HEK293T (cell line): ENCODE measurements around the gene TMEM51.

ENCODE experiments used
- CTCF ChIA-PET: fragments of 350-600 bp; formaldehyde crosslinking; extraction: SDS; loops from one replicate; lab custom pipeline; 2021; ENCODE audit warnings: antibody characterized with exemption, inconsistent platforms; lab: Yijun Ruan, JAX
- POLR2A ChIA-PET: fragments of 350-600 bp; formaldehyde crosslinking; extraction: SDS; loops from one replicate; lab custom pipeline; 2020; ENCODE audit warnings: antibody characterized with exemption, inconsistent platforms; lab: Yijun Ruan, JAX
- DNase-seq: peaks from one replicate; pipeline ENCODE4 v3.0.0; 2012; ENCODE audit warnings: mixed read lengths; ENCODE audit errors: extremely low spot score
- ARNT ChIP-seq: fragments of 450-650 bp; IDR thresholded peaks from 2 replicates; pipeline ENCODE4 v1.6.1; 2017; ENCODE audit warnings: mild to moderate bottlenecking
- BHLHE40 ChIP-seq: fragments of 450-650 bp; IDR thresholded peaks from 2 replicates; pipeline ENCODE4 v1.6.1; 2016; ENCODE audit warnings: mild to moderate bottlenecking, moderate library complexity, borderline replicate concordance
- CTBP1 ChIP-seq: fragments of 450-650 bp; IDR thresholded peaks from 2 replicates; pipeline ENCODE4 v1.6.1; 2016; ENCODE audit warnings: borderline replicate concordance
- ELF4 ChIP-seq: fragments of 450-650 bp; IDR thresholded peaks from 2 replicates; pipeline ENCODE4 v1.6.1; 2017; ENCODE audit warnings: antibody characterized with exemption
- FOXA1 ChIP-seq: fragments of 450-650 bp; IDR thresholded peaks from 2 replicates; pipeline ENCODE4 v1.6.1; 2016; ENCODE audit warnings: mild to moderate bottlenecking
- FOXK2 ChIP-seq: fragments of 450-650 bp; IDR thresholded peaks from 2 replicates; pipeline ENCODE4 v1.6.1; 2016; ENCODE audit warnings: mild to moderate bottlenecking
- FOXM1 ChIP-seq: fragments of 450-650 bp; IDR thresholded peaks from 2 replicates; pipeline ENCODE4 v1.6.1; 2017; ENCODE audit warnings: mild to moderate bottlenecking, borderline replicate concordance
- HDGF ChIP-seq: fragments of 450-650 bp; IDR thresholded peaks from 2 replicates; pipeline ENCODE4 v1.6.1; 2017; ENCODE audit warnings: antibody characterized with exemption, borderline replicate concordance
- L3MBTL2 ChIP-seq: fragments of 450-650 bp; conservative IDR thresholded peaks from 2 replicates; pipeline ENCODE4 v1.6.1; 2016; ENCODE audit warnings: mild to moderate bottlenecking
- LEF1 ChIP-seq: fragments of 450-650 bp; IDR thresholded peaks from 2 replicates; pipeline ENCODE4 v1.6.1; 2017; ENCODE audit warnings: mild to moderate bottlenecking, borderline replicate concordance
- NFRKB ChIP-seq: fragments of 450-650 bp; IDR thresholded peaks from 2 replicates; pipeline ENCODE4 v1.6.1; 2016; ENCODE audit warnings: mild to moderate bottlenecking, moderate library complexity
- SP1 ChIP-seq: fragments of 450-650 bp; IDR thresholded peaks from 2 replicates; pipeline ENCODE4 v1.6.1; 2017
- SUZ12 ChIP-seq: fragments of 450-650 bp; IDR thresholded peaks from 2 replicates; pipeline ENCODE4 v1.6.1; 2016; ENCODE audit warnings: mild to moderate bottlenecking
- TARDBP ChIP-seq: fragments of 450-650 bp; IDR thresholded peaks from 2 replicates; pipeline ENCODE4 v1.6.1; 2016
- ZNF384 ChIP-seq: fragments of 450-650 bp; IDR thresholded peaks from 2 replicates; pipeline ENCODE4 v1.6.1; 2016
- TF ChIP-seq, protein P1 (sequence below): fragments of 450-650 bp; IDR thresholded peaks from 2 replicates; pipeline ENCODE4 v1.6.1; 2016

TMEM51 gene

GRCh38 chr1:15145327-15145726, 8.2 kb upstream of the TMEM51 start:
- TF ChIP-seq HDGF (no peak), ZNF384 (no peak)
- ChIA-PET POLR2A (no interaction called here), CTCF (no interaction called here)
- no peak for DNase-seq

DNA sequence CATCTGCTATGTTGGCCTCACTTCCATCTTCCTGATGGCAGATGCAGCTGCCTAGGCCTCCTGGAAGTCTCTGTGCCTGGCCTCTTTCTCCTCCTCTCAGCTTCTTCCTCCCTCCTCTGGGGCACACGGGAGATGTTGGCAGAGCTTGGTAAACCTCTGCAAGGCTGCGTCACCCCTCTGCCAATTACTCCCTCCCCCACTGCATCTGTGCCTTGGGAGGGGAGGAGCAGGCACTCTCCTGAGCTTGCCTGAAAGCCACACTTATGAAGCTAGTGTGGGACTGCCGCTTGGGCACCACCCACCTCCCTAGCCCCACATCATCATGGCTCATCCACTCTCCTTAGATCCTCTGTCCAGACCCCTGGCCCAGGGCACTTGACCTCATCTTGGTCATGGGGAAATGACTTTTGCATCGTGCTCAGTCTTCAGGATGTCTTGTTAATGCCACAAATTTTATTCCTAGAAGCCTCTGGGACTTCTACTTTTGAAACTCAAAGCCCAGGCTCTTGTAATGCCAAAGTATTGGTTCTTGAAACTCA, 7.3 kb upstream of the TMEM51 start:
- no peak for DNase-seq
- no peak for TF ChIP-seq CTBP1
- no peak for TF ChIP-seq HDGF
- no peak for TF ChIP-seq L3MBTL2
- no peak for TF ChIP-seq BHLHE40
- no peak for TF ChIP-seq ZNF384
- TF ChIP-seq SUZ12 = no peak
- TF ChIP-seq, protein P1, sequence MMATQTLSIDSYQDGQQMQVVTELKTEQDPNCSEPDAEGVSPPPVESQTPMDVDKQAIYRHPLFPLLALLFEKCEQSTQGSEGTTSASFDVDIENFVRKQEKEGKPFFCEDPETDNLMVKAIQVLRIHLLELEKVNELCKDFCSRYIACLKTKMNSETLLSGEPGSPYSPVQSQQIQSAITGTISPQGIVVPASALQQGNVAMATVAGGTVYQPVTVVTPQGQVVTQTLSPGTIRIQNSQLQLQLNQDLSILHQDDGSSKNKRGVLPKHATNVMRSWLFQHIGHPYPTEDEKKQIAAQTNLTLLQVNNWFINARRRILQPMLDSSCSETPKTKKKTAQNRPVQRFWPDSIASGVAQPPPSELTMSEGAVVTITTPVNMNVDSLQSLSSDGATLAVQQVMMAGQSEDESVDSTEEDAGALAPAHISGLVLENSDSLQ = no peak
- no peak for TF ChIP-seq FOXA1
- no peak for TF ChIP-seq NFRKB
- TF ChIP-seq ARNT = no peak
- TF ChIP-seq TARDBP = no peak
- no peak for TF ChIP-seq FOXM1
- no peak for TF ChIP-seq ELF4
- TF ChIP-seq FOXK2 = no peak
- no peak for TF ChIP-seq LEF1
- POLR2A ChIA-PET = no interaction called here
- CTCF ChIA-PET = no interaction called here

DNA sequence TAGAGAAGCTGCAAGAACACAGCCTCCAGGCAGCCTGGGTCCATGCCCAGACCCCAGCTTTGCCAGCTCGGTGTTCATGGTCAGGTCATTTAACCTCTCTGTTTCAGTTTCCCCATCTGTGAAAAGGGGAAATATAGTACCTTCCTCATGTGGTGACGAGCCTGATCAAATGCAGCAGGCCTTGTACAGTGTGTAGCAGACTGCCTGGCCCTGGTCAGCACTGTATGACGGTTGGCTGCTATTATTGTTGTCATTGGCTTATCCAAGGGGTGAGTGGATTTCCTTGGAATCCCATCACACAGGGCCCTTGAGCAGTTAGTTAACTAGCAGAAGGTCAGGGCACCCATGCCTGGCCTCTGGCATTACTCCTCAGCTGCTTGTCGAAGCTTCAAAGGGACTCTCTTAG, 6.6 kb upstream of the TMEM51 start:
- CTCF ChIA-PET = no interaction called here
- POLR2A ChIA-PET = no interaction called here
- no peak for DNase-seq
- no peak for TF ChIP-seq SP1
- TF ChIP-seq, protein P1 = no peak
- no peak for TF ChIP-seq FOXK2
- TF ChIP-seq NFRKB = no peak
- no peak for TF ChIP-seq CTBP1
- no peak for TF ChIP-seq HDGF
- no peak for TF ChIP-seq FOXA1
- TF ChIP-seq ELF4 = no peak
- no peak for TF ChIP-seq TARDBP
- no peak for TF ChIP-seq LEF1
- no peak for TF ChIP-seq ZNF384
- TF ChIP-seq BHLHE40 = no peak
- no peak for TF ChIP-seq ARNT
- no peak for TF ChIP-seq L3MBTL2
- TF ChIP-seq FOXM1 = no peak
- no peak for TF ChIP-seq SUZ12

- DNase-seq = no peak
- CTCF ChIA-PET = no interaction called here
- POLR2A ChIA-PET = no interaction called here
- TF ChIP-seq SUZ12 (no peak), LEF1 (no peak), TARDBP (no peak), L3MBTL2 (no peak), ZNF384 (no peak), ARNT (no peak), FOXA1 (no peak), BHLHE40 (no peak), HDGF (no peak), CTBP1 (no peak)
- TF ChIP-seq, protein P1 = no peak
Observed at GRCh38 chr1:15148004-15148403, 5.5 kb upstream of the TMEM51 start.

DNA sequence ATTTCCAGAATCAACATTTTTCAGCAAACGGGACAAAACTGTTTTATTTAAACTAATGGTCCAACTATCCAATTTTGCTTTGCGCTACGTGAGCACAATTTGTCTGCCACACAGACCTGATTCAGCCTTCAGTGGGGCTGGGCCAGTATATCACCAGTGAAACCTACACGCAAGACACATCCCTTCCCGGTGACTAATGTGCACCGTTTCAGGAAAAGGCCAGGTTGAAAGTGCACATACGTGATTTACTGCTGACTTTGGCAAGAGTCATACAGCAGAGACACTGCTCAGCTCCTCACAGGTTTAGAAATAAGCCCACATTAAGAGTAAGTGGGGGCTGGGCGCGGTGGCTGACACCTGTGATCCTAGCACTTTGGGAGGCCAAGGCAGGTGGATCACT, 5.1 kb upstream of the TMEM51 start:
- CTCF ChIA-PET = no interaction called here
- DNase-seq = no peak
- POLR2A ChIA-PET = no interaction called here
- no peak for TF ChIP-seq HDGF
- TF ChIP-seq FOXK2 = no peak
- TF ChIP-seq NFRKB = no peak
- no peak for TF ChIP-seq FOXA1
- no peak for TF ChIP-seq SP1
- no peak for TF ChIP-seq ZNF384
- TF ChIP-seq CTBP1 = no peak
- no peak for TF ChIP-seq ELF4
- TF ChIP-seq SUZ12 = no peak
- TF ChIP-seq TARDBP = no peak
- TF ChIP-seq, protein P1 = no peak
- TF ChIP-seq LEF1 = no peak
- TF ChIP-seq FOXM1 = no peak
- no peak for TF ChIP-seq ARNT
- no peak for TF ChIP-seq BHLHE40
- no peak for TF ChIP-seq L3MBTL2

DNA sequence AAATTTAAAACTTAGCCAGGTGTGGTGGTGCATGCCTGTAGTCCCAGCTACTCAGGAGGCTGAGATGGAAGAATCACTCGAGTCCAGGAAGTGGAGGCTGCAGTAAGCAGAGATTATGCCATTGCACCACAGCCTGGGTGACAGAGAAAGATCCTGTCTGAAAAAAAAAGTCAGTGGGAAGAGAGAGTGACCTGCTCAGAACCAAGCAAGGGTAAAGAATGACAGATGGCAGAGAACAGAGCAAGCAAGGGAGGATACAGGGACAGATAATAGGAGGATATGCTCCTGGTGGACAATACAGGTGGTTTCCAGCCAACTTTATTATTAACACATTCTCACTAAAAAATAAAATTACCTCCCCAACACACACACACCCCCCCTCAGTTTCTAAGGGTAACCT, 4.6 kb upstream of the TMEM51 start:
- ChIA-PET POLR2A (no interaction called here), CTCF (no interaction called here)
- DNase-seq = no peak
- TF ChIP-seq SP1 = no peak
- TF ChIP-seq FOXK2 = no peak
- no peak for TF ChIP-seq FOXA1
- no peak for TF ChIP-seq BHLHE40
- TF ChIP-seq, protein P1 = no peak
- TF ChIP-seq HDGF = no peak
- TF ChIP-seq ZNF384 = no peak
- TF ChIP-seq CTBP1 = no peak
